HG02870 (cell line): ENCODE data around the gene PLCL1.
A peak's percentile ranks its signal among the peaks of the same experiment; 100 is the strongest.
"Not testable (repeated sequence)": the region's sequence is repeated elsewhere in the genome, so short reads cannot be mapped to it uniquely, and the experiment has no call there.

Experiments
- ATAC-seq: cut with Tn5 transposase; IDR thresholded peaks from one replicate; pipeline ENCODE4 v1.9.1; 2021; ENCODE audit warnings: mild to moderate bottlenecking, moderate library complexity; ENCODE audit not compliant: unreplicated experiment

Gene PLCL1

DNA sequence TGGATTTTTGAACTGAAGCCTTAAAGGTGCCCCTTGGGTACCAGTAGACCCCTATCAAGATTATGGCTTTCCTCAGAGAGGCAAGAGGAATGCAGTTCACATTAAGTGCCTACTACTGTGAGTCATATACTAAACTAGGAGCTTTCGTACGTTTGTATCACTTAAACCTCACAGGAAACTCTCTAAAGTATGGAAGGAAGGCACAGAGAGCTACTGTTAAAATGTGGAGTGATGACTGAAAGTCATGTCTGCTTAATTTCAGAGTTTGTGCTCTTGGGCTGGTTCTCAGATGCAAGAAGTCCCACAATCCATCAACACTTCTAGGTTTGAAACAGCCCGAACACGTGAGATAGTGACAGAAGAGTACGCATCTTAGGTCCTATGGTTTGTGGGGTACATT lies 4.7 kb downstream of the PLCL1 start:
- no peak for ATAC-seq

DNA sequence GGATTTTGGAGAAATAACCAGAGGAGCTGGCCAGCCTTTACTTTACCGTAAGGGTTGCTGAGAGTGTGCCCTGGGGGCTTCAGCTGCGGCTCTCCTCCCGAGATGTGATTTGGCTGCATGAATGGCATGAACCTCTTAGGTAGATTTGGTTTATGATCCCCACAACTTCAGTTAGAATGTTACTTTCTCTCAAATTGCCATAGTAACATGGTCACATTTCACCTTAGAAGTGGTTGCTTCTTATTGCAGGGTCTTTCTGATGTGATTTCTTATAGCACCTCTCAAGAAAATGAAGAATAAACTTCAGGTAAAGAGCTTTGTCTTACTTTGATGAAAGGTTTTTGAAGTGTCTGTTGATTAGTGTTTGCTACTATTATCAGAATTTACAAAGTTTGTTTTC lies 5.6 kb downstream of the PLCL1 start:
- no peak for ATAC-seq

DNA sequence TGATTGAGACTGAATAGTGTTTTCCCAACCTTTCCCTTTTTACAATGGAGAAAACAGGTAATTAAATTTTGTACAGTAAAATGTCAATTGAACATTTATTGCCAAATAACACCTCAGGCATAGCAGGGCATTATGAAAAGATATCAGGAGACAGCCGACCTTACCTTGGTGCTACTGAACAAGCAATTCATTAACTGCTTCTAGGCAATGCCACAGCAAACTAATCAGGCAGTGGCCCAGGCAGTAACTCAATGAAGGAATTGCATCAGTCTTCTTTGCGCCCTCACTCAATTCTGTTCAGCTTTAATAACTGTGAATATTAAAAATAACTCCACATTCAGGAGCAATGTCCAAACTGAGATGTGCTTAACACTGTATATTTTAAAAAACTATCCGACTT lies 6.1 kb downstream of the PLCL1 start:
- no peak for ATAC-seq

DNA sequence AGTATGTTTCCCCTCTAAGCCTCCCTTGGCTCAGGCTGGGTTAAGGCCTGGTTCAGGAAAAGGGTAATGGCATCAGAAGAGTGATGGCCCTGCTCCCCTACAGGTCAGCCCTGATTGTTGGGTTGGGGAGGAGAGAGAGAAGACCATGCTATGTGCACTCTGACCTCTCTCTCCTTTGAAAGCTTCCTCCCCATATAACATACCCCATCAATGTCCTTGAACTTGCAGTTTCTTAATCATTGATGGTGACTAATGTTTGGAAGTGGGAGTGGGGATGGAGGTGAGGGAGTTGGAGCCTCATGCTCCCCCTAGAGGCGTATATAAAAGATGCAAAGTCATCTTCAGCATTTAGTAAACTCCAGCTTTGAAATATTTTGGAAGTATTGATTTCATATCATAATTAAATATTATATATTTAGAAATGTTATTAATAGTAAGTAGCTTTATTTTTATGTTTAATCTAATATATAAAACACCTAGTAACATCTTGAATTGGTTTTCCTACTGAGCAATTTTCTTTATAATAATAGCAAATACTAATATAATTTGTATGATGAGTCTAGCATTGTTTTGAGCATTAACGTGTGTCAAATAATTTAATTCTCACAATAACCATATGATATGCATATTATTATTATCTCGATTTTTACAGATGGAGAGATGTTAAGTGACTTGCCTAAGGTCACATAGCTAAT lies 8.8 kb downstream of the PLCL1 start:
- ATAC-seq: peak; percentile 59

DNA sequence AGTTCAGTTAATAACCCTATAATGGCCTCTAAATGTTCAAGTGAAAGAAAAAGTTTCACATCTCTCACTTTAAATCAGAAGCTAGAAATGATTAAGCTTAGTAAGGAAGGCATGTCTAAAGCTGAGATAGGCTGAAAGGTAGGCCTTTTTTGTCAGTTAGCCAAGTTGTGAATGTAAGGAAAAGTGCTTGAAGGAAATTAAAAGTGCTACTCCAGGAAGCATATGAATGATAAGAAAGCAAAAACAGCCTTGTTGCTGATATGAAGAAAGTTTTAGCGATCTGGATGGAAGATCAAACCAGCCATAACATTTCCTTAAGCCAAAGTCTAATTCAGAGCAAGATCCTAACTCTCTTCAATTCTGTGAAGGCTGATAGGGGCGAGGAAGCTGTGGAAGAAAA lies 10.1 kb downstream of the PLCL1 start:
- ATAC-seq: no peak

DNA sequence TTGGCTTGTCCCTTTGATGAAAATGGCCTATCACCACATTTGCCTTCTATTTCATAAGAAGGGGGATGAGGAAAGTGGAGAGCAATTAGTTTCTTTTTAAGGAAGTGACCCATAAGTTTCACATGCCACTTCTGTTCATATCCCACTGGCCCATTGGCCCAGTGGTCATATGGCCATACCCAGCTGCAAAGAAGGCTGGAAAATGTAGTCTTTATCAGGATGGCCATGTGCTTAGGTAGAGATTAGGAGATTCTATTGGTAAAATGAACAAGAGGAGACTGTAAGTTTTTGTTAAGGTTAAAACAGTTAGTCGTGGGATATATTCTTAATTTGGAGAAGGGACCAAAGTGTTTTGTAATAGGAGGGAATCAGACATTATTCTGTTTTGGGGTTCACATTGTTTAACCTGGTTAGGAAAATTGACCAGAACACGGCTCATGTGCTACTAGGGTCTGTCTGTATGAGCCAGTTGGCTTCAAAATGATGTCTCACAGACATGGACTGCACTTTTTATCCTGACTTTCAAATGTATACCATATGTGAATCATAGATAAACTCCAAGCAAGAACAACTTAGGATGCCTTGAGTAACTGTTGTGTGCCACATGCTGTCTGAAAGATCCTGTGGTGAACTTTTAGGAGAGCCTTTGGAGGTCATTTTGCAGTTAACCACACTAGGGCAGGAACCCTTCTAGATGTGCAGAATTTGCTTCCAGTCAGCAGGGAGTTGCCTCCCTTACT lies 17.3 kb downstream of the PLCL1 start:
- ATAC-seq: no peak

DNA sequence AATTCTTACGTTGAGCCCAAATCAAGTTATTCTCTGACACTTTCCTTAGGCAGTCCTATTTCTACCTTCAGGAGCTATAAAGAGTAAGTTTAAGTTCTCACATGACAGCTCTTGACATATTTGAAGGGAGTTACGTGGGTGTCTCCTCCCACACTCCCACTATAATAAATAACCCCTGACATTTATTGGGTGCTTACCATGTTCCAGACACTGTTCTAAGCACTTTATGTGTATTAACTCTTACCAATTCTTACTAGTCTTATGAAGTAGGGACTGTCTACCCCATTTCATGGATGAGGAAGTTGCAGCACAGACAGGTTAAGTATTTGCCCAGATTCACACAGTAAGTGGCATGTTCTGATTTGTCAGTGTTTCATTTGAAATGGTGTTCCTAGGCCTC lies 17.9 kb downstream of the PLCL1 start:
- ATAC-seq: no peak

DNA sequence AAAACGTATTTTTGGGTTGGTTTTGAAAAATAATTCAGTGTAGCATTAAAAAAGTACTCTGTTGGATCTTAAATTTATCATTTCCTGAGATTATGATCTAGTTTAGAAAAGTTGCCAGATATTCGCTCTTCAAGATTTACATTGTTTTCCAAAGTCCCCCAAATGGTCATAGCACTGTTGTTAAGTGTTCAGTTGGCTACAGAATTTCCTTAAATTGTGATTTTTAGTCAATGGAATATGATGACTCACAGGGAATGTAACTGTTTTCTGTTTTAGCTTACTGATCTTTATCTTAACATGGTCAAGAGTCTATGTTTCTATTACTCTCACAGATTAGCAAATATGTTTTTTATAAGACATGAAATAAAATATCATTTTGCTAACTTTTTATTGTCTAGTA lies 23.2 kb downstream of the PLCL1 start:
- ATAC-seq: no peak

DNA sequence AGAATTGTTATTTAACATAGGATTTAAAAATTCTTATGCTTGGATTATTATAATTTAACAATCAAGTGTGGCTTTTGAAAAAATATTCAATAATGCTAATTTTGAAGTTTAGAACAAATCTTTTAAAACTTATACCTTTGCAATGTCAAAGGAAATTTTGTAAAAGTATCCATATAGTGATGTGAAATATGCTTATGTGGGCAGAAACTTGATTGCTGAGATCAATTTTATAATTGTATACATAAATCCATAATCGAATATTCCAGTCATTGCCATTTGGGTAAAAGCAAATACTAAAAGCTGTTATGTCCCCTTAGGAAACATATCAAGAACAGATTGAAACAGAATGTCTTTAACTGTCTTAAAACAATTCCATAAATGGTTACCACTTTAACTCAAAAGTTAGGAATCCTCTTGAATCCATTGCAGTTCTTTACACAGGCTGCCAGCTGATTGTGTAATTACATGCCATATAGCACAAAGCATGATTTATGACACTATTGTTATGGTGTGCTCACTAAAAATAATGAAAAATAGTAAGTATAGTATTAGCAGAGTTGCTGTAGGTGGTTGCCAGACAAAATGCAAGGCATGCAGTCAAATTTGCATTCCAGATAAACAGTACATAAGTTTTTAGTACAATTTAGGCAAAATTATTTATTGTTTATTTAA lies 24.2 kb downstream of the PLCL1 start:
- ATAC-seq: no peak

DNA sequence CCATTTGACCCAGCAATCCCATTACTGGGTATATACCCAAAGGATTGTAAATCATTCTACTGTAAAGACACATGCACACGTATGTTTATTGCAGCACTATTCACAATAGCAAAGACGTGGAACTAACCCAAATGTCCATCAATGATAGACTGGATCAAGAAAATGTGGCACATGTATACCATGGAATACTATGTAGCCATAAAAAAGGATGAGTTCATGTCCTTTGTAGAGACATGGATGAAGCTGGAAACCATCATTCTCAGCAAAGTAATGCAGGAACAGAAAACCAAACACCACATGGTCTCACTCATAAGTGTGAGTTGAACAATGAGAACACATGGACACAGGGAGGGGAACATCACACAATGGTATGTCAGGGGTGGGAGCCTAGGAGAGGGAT lies 30.4 kb downstream of the PLCL1 start:
- ATAC-seq: not testable (repeated sequence)

DNA sequence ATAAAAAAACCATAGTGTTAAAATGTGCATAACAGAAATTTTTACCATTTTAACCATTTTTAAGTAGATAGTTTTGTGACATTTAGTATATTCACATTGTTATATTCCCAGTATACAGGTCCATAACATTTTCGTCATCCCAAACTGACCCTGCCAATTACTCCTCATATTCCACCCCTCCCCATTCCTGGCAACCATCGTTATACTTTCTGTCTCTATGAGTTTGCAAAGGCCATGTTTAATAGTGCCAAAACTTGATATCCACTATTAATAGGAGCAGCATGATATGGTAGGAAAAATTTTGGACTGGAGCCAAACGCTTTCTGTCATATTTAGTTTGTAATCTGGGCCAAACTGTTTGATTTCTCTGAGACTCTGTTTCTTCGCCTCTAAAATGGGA lies 30.9 kb downstream of the PLCL1 start:
- ATAC-seq: no peak

DNA sequence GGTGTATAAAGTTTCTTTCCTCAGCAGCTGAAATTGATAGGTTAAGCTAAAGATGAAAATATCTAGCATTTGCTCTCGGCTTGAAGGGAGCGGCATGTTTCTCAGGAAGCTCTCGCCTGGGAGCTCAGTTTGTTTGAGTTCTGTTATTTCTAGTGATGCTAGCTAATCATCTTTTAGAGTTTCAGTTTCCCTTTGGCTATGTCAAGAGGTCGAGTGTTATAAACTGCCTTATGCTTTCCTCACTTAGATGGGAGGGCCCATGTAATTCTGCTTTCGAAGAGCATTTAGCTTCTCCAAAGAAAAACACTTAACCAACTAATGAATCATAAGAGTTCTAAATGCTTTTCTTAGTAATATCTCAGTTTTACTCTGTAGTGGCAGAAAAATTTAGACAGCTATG lies 33.6 kb downstream of the PLCL1 start:
- peak; percentile 98 for ATAC-seq

DNA sequence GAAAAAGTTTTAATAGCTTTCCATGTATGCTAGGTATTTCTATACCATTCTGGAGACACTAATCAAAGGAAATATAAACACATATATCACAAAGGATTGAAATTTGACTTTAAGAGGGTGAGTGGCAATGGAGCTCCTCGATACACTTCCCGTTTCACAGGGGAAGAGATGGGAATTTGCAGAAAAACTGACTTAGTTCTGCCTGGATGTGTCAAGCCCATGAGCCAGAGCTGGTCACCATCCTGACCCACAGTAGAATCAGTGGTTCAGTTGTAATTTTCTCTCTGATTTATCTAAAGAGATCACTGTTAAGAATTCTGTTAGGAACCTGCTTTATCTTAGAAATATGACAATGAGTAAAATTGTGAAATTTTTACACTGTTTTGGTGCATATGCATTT lies 34.2 kb downstream of the PLCL1 start:
- ATAC-seq: no peak

DNA sequence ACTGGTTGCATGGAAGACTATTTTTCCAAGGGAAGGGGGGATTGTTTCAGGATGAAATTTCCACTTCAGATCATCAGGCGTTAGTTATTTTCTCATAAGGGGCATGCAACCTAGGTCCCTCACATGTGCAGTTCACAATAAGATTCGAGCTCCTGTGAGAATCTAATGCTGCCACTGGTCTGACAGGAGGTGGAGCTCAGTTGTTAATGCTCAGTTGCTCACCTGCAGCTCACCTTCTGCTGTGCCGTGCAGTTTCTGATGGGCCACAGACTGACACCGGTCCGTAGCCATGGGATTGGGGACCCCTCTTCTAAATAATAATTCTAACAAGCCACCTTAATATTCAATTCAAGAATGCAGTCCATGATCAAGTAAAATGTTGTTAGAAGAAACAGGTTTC lies 34.9 kb downstream of the PLCL1 start:
- no peak for ATAC-seq

DNA sequence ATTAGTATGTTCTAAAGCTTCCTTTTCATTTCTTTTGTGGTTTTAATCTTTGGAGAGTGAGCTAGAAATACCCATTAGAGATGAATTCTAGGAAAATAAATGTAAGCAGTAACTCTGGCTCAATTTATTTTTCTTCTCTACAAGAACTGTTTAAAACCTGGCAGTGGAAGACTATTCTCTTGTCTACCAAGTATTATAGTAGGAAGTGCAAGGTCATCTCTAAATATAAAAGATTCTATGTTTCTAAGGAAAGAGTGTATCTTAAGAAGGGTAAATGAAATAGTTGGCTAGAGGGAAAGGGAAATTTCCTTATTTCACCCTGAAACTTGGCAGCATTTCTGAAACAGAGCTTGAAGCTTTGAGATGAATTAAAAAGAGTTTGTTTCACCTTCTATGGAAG lies 35.5 kb downstream of the PLCL1 start:
- no peak for ATAC-seq

DNA sequence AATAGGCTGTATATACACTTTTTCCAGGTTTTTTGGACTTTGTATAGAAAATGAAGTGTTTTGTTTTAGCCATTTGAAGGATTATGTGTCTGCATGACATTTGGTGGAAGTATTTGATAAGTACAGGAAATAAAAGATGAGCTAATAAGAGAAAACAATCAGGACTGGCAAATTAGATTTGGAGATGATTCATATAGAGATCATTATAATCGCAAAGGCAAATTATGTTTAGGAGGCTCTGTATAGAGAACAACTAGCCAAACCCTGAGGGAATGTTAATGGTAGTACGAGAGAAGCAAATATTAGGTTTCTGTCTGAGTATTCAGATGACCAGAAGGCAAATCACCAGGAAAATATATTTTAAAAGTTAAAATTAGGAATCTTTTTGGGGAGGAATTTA lies 41.7 kb downstream of the PLCL1 start:
- ATAC-seq: no peak

DNA sequence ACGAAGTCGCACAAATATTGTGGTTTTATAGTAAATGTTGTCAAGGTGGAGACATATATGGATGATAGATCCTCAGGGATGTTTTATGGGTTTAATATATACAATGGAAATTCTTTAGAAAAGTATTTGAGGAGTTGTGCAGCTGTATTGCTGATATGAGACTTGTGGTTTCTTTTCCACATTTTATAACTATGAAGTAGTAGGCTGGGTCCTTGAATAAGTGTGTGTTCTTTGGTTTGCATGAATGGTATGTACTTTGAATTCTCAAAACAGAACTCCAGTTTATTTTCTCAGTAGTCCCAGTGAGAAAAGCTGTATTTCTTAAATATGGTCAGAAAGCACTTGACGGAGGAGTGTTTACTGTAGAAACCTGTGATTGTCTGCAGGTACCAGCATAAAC lies 42.4 kb downstream of the PLCL1 start:
- no peak for ATAC-seq

DNA sequence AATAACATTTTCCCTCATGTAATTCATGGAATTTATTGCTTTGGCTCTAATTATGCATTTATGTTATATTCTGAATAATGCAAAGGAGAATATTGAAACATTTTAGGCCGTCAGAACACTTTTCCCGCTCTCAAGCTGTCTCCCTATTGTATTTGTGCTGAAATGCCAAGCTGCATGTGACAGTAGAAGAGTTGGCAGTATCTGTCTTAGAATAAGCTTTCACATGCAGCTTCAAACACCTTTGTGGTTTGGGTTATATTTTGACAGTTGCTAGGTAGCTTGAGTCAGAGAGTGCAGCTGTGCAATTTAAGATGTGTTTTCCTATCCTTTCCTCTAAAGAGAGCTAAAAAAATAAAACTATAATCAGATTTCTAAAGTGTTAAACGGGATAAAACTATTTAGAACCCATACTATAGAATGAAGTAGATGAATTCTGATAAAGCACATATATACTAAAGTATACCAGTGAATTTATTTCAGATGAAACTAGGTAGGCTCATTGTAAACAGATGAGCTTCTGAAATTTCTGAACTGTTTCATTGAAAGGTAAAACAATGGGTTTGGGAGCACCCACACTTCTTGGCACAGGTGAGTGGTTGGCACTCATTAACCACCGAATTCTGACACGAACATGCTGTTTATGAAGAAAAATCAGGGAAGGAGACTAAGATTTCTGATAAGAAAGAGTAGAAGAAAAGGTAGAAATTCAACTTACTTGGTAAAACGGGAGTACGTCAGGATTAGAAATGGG lies 43.4 kb downstream of the PLCL1 start:
- ATAC-seq: no peak

DNA sequence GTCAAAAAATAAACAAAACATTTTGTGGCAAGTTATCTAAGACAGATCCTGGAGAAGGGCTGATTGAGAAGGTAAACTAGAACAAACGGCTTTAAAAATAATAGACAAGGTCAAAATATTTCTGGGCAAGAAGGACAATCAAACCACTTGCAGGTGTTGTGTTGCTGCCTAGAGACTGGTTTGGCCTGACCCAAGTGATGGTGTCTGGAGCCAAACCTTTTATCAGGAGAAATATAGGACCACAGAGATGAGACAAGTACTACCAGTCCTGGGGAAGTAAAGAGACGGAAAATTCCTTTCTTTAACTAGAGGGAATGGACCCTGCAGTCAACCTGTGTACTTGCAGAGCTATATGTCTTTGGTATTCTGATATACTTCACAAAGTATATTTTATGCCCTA lies 44.2 kb downstream of the PLCL1 start:
- ATAC-seq: no peak

DNA sequence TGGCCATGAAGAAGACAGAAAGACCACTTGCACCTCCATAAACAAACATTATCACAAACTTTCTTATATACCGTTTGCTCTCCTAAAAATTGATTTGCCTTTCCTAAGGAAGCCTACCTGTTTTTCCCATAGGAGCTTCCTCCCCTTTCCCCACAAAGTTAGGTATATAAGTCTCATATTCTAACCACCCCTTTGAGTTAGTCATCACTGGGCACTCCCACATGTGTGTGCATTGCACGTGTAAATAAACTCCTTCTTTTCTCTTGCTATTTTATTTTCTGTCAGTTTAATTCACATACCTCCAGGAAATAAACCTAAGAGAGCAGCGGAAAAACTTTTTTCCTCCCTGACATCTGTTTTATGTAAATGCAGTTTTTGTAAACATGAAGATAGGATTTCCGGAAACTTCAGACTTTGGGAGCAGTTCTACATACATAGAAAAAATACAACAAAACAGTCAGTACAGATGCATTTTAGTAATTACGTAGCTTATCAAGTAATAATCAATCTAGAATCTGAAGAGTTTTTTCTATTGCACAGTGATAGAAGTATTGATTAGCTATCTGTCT lies 46.6 kb downstream of the PLCL1 start:
- ATAC-seq: no peak

DNA sequence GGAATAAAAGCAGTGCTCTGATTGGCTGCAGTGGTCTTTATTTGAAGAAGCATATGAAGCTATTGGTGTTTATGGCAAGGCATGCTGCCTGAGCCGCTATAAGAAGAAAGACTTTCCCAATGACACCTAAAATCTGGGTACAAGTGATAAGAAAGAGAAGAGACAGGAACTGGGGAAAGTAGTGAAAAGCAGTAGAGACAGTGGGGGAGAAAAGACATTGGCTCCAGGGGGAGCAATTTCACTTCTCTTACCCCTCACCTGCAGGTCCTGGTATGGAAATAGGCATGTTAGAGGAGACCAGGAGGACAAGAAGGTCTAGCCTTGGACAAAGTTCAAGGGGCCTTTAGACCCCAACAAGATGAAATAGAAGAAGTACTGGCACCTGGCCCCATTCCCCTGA lies 47.1 kb downstream of the PLCL1 start:
- no peak for ATAC-seq
